ENCODE results near the gene DCD.

DNA sequence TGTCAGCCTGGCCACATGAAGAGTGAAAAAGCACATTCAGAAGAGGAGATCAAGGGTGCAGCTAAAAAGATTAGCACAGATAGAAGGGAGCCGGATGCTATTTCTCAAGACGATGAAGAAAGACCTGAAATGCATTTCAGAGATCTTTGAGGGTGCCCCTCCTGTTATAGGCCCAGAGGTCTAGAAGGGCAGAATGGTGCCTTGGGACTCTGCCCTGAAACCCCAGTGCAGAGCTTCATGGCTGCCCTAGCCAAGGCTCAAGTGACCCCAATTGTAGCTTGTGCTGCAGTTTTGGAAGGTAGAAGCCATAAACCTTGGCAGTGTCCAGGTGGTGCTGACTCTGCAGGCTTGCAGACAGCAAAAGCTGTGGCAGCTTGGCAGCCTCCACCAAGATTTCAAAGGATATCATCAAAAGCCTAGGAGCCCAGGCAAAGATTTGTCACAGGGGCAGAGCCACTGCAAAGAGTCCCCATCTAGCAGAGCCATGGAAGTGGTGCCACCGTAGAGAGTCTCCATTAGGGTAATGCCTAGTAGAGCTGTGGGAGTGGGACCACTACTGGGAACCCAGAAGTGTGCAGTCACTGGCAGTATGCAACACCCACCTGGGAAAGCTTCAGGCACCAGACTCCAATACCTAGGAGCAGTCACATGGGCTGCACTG lies 19.8 kb downstream of the DCD start:
- TF ChIP-seq CTCF (IDR thresholded peaks at IDR 0.05) (no peak), POLR2A (IDR thresholded peaks at IDR 0.05) (no peak)
